Upper lobe of left lung (tissue), 6 donors: ENCODE measurements around the gene ASIP. TPM values are rescaled to one million over a fixed set of nuclear protein-coding genes. Genes with fewer than 3 reads are reported as not detected.
"Not testable (repeated sequence)": the region's sequence is repeated elsewhere in the genome, so short reads cannot be mapped to it uniquely, and the experiment has no call there.

Experiments
- ATAC-seq, 2 donors: fragments of 200-7000 bp; cut with Tn5 transposase; one replicate each; pipeline ENCODE4 v1.9.1; 2022; ENCODE audit warnings: mild to moderate bottlenecking in 2 of 2, moderate library complexity in 2 of 2; ENCODE audit not compliant: low FRiP score in 2 of 2
- DNase-seq, 2 donors: peaks; one replicate each; pipeline ENCODE4 v3.0.0-alpha.2; 2019 to 2020
- H3K27ac ChIP-seq, 4 donors: fragments of 200-600 bp; sonication (generic); one replicate each; pipeline ENCODE4 v1.5.1; 2016 to 2019
- H3K27me3 ChIP-seq, 4 donors: fragments of 200-600 bp; sonication (generic); one replicate each; pipeline ENCODE4 v1.5.1; 2017 to 2019
- H3K36me3 ChIP-seq, 4 donors: fragments of 200-600 bp; sonication (generic); one replicate each; pipeline ENCODE4 v1.5.1; 2016 to 2019
- H3K4me1 ChIP-seq, 4 donors: fragments of 200-600 bp; sonication (generic); one replicate each; pipeline ENCODE4 v1.5.1; 2018 to 2019
- H3K4me3 ChIP-seq, 4 donors: fragments of 200-600 bp; sonication (generic); one replicate each; pipeline ENCODE4 v1.5.1; 2017 to 2019; ENCODE audit warnings: mild to moderate bottlenecking in 2 of 4, moderate library complexity in 1 of 4
- H3K9me3 ChIP-seq, 4 donors: fragments of 200-600 bp; sonication (generic); one replicate each; pipeline ENCODE4 v1.5.1; 2018 to 2019
- EP300 ChIP-seq, 4 donors: sonication (generic); formaldehyde crosslinking; IDR thresholded peaks; one replicate each; pipeline ENCODE4 v1.5.1; 2017; ENCODE audit warnings: antibody characterized with exemption in 4 of 4, control low read depth in 2 of 4
- POLR2A ChIP-seq, 4 donors: fragments of 450-650 bp; IDR thresholded peaks; one replicate each; pipeline ENCODE4 v1.5.1; 2016 to 2017; ENCODE audit warnings: antibody characterized with exemption in 4 of 4, mild to moderate bottlenecking in 2 of 4
- POLR2AphosphoS5 ChIP-seq, 2 donors: sonication (generic); formaldehyde crosslinking; IDR thresholded peaks; one replicate each; pipeline ENCODE4 v1.5.1; 2017; ENCODE audit warnings: antibody characterized with exemption in 2 of 2
- WGBS, 2 donors: methylation state at CpG; one replicate each; pipeline ENCODE4 v1.1.5; 2017 to 2018; 5-methylcytosine and 5-hydroxymethylcytosine counted together
- total RNA-seq, 6 donors: library from RNA; depleted of rRNA in 4 of 6; stranded (reverse); fragments of >200 nt in 4 of 6; gene quantifications; one replicate each; pipeline versions ENCODE4 v1.1.0 to v1.2.1, GENCODE V29; 2016 to 2021
- TF ChIP-seq, protein P1 (sequence below), 6 experiments: fragments of 450-650 bp in 4 of 6; fragments of 200-600 bp in 2 of 6; sonication (generic) in 2 of 6; IDR thresholded peaks; one replicate each; pipeline ENCODE4 v1.5.1; 2016 to 2019; ENCODE audit warnings: antibody characterized with exemption in 6 of 6
- donor health status: DM: no; HTN: no; CAD: no; lungs with moderate emphysema.
- donor health status: DM: no; HTN: yes; CAD: no; lungs with severe emphysema.

Gene ASIP
- total RNA-seq, 6 donors from 2014 or later: 0.47 to 0.54 TPM; not detected in 4

- peaks cover 0 to 3% (median 1%) of the 10 kb centered on the region in 4 donors for H3K4me1 ChIP-seq
- no peak overlapping the region for H3K27ac ChIP-seq
- H3K27me3 ChIP-seq: no peaks in the 10 kb centered on the region
- ATAC-seq (no peak), DNase-seq (no peak)
- H3K4me3 ChIP-seq: no peak overlapping the region
- H3K9me3 ChIP-seq: no peaks in the 10 kb centered on the region
- 95 to 97% methylated on average over 7 of the region's 7 CpGs for WGBS, 2 donors
- TF ChIP-seq POLR2A (IDR thresholded peaks at IDR 0.05) (no peak), POLR2AphosphoS5 (IDR thresholded peaks at IDR 0.05) (no peak), EP300 (IDR thresholded peaks at IDR 0.05) (no peak)
- TF ChIP-seq, protein P1, sequence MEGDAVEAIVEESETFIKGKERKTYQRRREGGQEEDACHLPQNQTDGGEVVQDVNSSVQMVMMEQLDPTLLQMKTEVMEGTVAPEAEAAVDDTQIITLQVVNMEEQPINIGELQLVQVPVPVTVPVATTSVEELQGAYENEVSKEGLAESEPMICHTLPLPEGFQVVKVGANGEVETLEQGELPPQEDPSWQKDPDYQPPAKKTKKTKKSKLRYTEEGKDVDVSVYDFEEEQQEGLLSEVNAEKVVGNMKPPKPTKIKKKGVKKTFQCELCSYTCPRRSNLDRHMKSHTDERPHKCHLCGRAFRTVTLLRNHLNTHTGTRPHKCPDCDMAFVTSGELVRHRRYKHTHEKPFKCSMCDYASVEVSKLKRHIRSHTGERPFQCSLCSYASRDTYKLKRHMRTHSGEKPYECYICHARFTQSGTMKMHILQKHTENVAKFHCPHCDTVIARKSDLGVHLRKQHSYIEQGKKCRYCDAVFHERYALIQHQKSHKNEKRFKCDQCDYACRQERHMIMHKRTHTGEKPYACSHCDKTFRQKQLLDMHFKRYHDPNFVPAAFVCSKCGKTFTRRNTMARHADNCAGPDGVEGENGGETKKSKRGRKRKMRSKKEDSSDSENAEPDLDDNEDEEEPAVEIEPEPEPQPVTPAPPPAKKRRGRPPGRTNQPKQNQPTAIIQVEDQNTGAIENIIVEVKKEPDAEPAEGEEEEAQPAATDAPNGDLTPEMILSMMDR (IDR thresholded peaks at IDR 0.05): no peak
- H3K36me3 ChIP-seq: peaks cover 9 to 46% (median 41%) of the 10 kb centered on the region in 4 donors
Measured at GRCh38 chr20:34294563-34294962, 53.3 kb downstream of the ASIP start.

DNA sequence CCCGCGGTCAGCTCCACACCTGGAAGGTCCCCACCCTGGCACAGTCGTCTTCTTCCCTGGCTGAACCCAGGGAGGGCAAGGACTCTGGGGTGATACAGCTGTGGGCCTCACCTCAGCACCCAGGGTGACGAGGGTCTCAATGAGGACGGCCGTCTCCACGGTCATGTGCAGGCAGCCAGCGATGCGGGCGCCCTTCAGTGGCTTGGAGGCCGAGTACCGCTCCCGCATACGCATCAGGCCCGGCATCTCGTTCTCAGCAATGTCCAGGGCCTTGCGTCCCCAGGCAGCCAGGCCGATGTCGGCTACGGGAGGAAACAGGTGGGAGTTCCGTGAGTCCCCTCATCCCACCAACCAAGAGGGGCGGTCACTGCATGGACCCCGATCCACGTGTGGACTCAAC is 54.1 kb downstream of the ASIP start:
- Histone ChIP-seq H3K4me1 (peaks cover 0 to 9% (median 3%) of the 10 kb centered on the region in 4 donors), H3K9me3 (no peaks in the 10 kb centered on the region), H3K27me3 (no peaks in the 10 kb centered on the region), H3K4me3 (no peak overlapping the region), H3K36me3 (peaks cover 9 to 39% (median 36%) of the 10 kb centered on the region in 4 donors), H3K27ac (no peak overlapping the region)
- peak in 1 of 2 donors; percentile 71 for DNase-seq
- no peak for ATAC-seq
- TF ChIP-seq POLR2A (IDR thresholded peaks at IDR 0.05) (no peak), EP300 (IDR thresholded peaks at IDR 0.05) (no peak), POLR2AphosphoS5 (IDR thresholded peaks at IDR 0.05) (no peak)
- TF ChIP-seq, protein P1 (IDR thresholded peaks at IDR 0.05): no peak
- WGBS, 2 donors: 87 to 95% methylated on average over 8 to 22 of the region's 24 CpGs

DNA sequence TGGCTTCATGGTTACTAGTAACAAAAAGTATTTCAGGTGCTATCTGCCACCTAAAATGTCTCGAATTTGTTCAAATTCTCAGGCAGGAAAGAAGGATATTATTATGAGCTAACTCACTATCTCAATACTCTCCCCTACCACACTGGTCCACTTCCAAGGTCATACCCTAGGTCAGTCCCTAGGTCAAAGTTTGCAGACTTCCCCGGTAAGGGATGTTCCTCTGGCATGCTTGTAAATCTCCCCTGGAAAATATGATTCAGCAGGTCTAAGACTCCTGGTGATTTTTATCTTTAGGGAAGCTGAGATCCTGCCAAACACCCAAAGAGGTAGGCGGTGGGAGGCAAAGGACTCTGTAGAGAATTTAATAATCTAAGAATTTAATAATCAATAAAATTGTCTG is 55.2 kb downstream of the ASIP start:
- WGBS, 2 donors: 90 to 95% methylated on average over 3 of the region's 3 CpGs
- H3K36me3 ChIP-seq: peaks cover 0 to 28% (median 25%) of the 10 kb centered on the region in 4 donors
- DNase-seq: no peak
- peaks cover 8 to 18% (median 15%) of the 10 kb centered on the region in 4 donors for H3K4me1 ChIP-seq
- H3K27ac ChIP-seq: no peak overlapping the region
- no peak for TF ChIP-seq POLR2A (IDR thresholded peaks at IDR 0.05)
- TF ChIP-seq, protein P1 (IDR thresholded peaks at IDR 0.05): no peak
- no peak for TF ChIP-seq POLR2AphosphoS5 (IDR thresholded peaks at IDR 0.05)
- no peak for TF ChIP-seq EP300 (IDR thresholded peaks at IDR 0.05)
- ATAC-seq: no peak
- no peaks in the 10 kb centered on the region for H3K27me3 ChIP-seq
- H3K4me3 ChIP-seq: no peak overlapping the region
- no peaks in the 10 kb centered on the region for H3K9me3 ChIP-seq

GRCh38 chr20:34298294-34298784 is 57.1 kb downstream of the ASIP start:
- H3K36me3 ChIP-seq: peaks cover 0 to 16% (median 9%) of the 10 kb centered on the region in 4 donors
- not testable (repeated sequence) for DNase-seq, H3K4me3 ChIP-seq, H3K9me3 ChIP-seq, H3K27ac ChIP-seq, ATAC-seq, H3K27me3 ChIP-seq
- peaks cover 14 to 29% (median 26%) of the 10 kb centered on the region in 4 donors for H3K4me1 ChIP-seq
- WGBS, 2 donors: 53 to 96% methylated on average over 5 to 12 of the region's 15 CpGs
- TF ChIP-seq, protein P1 (IDR thresholded peaks at IDR 0.05): peak in 2 of 6 experiments; percentile 11 to 31
